HG03045 (cell line): Measurements from ENCODE around the gene KRTAP6-2.

ENCODE experiments used
- ATAC-seq: cut with Tn5 transposase; IDR thresholded peaks from one replicate; pipeline ENCODE4 v1.9.1; 2021; ENCODE audit warnings: mild to moderate bottlenecking, moderate library complexity; ENCODE audit not compliant: unreplicated experiment

KRTAP6-2 gene

GRCh38 chr21:30577766-30578165 lies 20.9 kb downstream of the KRTAP6-2 start:
- no peak for ATAC-seq

- no peak for ATAC-seq
Observed at GRCh38 chr21:30567617-30568016, 31.1 kb downstream of the KRTAP6-2 start.

- no peak for ATAC-seq
Observed at GRCh38 chr21:30563630-30564029, 35.1 kb downstream of the KRTAP6-2 start.

- no peak for ATAC-seq
Observed at GRCh38 chr21:30563072-30563471, 35.6 kb downstream of the KRTAP6-2 start.

- no peak for ATAC-seq
Observed at GRCh38 chr21:30561957-30562356, 36.7 kb downstream of the KRTAP6-2 start.

GRCh38 chr21:30561264-30561895 lies 37.3 kb downstream of the KRTAP6-2 start, which contains the start of gene KRTAP19-7:
Gene KRTAP19-7 (minus strand): TSS chr21:30561314. CDS start chr21:30561289, 25 bp downstream.
- no peak for ATAC-seq

GRCh38 chr21:30555095-30555494 lies 43.6 kb downstream of the KRTAP6-2 start:
- no peak for ATAC-seq

- no peak for ATAC-seq
Observed at GRCh38 chr21:30552782-30553181, 45.9 kb downstream of the KRTAP6-2 start.
